Nephron progenitor cell (in vitro differentiated cells): ENCODE results near the gene MAD2L2.

Source experiments
- DNase-seq: peaks from one replicate; pipeline ENCODE4 v3.0.0; 2021
- H3K27ac Mint-ChIP-seq: 2 replicates; pipeline ENCODE4 v1.8.0; 2021; ENCODE audit warnings: mild to moderate bottlenecking, moderate library complexity, mixed read lengths
- H3K27me3 Mint-ChIP-seq: 2 replicates; pipeline ENCODE4 v1.8.0; 2021; ENCODE audit warnings: mild to moderate bottlenecking, low read depth, mixed read lengths; ENCODE audit not compliant: poor library complexity
- H3K36me3 Mint-ChIP-seq: 2 replicates; pipeline ENCODE4 v1.8.0; 2021; ENCODE audit warnings: low read depth, mixed read lengths
- H3K4me1 Mint-ChIP-seq: 2 replicates; pipeline ENCODE4 v1.8.0; 2021; ENCODE audit warnings: mixed read lengths
- H3K4me3 Mint-ChIP-seq: 2 replicates; pipeline ENCODE4 v1.8.0; 2021; ENCODE audit warnings: mild to moderate bottlenecking, moderate library complexity, mixed read lengths
- H3K9me3 Mint-ChIP-seq: 2 replicates; pipeline ENCODE4 v1.8.0; 2021; ENCODE audit warnings: mild to moderate bottlenecking, moderate library complexity, mixed read lengths
- CTCF ChIP-seq: fragments of 200-600 bp; sonication (generic); IDR thresholded peaks from 2 replicates; pipeline ENCODE4 v1.5.0; 2021; ENCODE audit warnings: antibody characterized with exemption

The MAD2L2 gene

GRCh38 chr1:11639372-11639771 lies 41.6 kb downstream of the MAD2L2 start:
- Mint-ChIP-seq H3K4me3 (no peak overlapping the region), H3K27ac (no peak overlapping the region), H3K9me3 (no peaks in the 10 kb centered on the region), H3K36me3 (no peaks in the 10 kb centered on the region), H3K27me3 (peaks cover 58% of the 10 kb centered on the region), H3K4me1 (peaks cover 7% of the 10 kb centered on the region)
- DNase-seq, result no peak
- no peak for TF ChIP-seq CTCF

GRCh38 chr1:11638121-11638520 lies 42.8 kb downstream of the MAD2L2 start:
- Mint-ChIP-seq H3K4me1 (peaks cover 12% of the 10 kb centered on the region), H3K9me3 (no peaks in the 10 kb centered on the region), H3K27ac (no peak overlapping the region), H3K27me3 (peaks cover 65% of the 10 kb centered on the region), H3K36me3 (no peaks in the 10 kb centered on the region), H3K4me3 (no peak overlapping the region)
- no peak for DNase-seq
- no peak for TF ChIP-seq CTCF

- Mint-ChIP-seq H3K36me3 (no peaks in the 10 kb centered on the region), H3K4me3 (no peak overlapping the region), H3K27me3 (peaks cover 85% of the 10 kb centered on the region), H3K4me1 (peaks cover 19% of the 10 kb centered on the region), H3K9me3 (no peaks in the 10 kb centered on the region), H3K27ac (no peak overlapping the region)
- no peak for TF ChIP-seq CTCF
- no peak for DNase-seq
Observed at GRCh38 chr1:11634365-11635192, 46.4 kb downstream of the MAD2L2 start.

- Mint-ChIP-seq H3K4me1 (peaks cover 22% of the 10 kb centered on the region), H3K4me3 (no peak overlapping the region)
- TF ChIP-seq CTCF, result no peak
Observed at GRCh38 chr1:11629184-11630016, 51.5 kb downstream of the MAD2L2 start.

GRCh38 chr1:11628767-11629166 lies 52.2 kb downstream of the MAD2L2 start:
- H3K27ac Mint-ChIP-seq, result no peak overlapping the region
- H3K4me1 Mint-ChIP-seq, result peaks cover 17% of the 10 kb centered on the region
- peaks cover 70% of the 10 kb centered on the region for H3K27me3 Mint-ChIP-seq
- H3K4me3 Mint-ChIP-seq, result no peak overlapping the region
- DNase-seq, result no peak
- TF ChIP-seq CTCF, result no peak
- no peaks in the 10 kb centered on the region for H3K36me3 Mint-ChIP-seq
- no peaks in the 10 kb centered on the region for H3K9me3 Mint-ChIP-seq

More at GRCh38 chr1:11629184-11630016, 51.5 kb downstream of the MAD2L2 start:
- Mint-ChIP-seq H3K27me3 (peaks cover 76% of the 10 kb centered on the region), H3K9me3 (no peaks in the 10 kb centered on the region), H3K27ac (no peak overlapping the region), H3K36me3 (no peaks in the 10 kb centered on the region)
- DNase-seq, result peak; percentile 64
